Ovary (tissue), 9 donors: ENCODE data around the gene FAP. TPM values are rescaled to one million over a fixed set of nuclear protein-coding genes. Genes with fewer than 3 reads are reported as not detected.

Experiments
- DNase-seq, 5 donors: peaks; one replicate each; pipeline ENCODE4 v3.0.0-alpha.2; 2019 to 2020
- H3K27ac ChIP-seq, 2 donors: fragments of 200-600 bp; one replicate each; pipeline versions ENCODE4 v1.5.1 to v1.8.0; 2019 to 2022
- H3K27me3 ChIP-seq: fragments of 200-600 bp; one replicate; pipeline ENCODE4 v1.8.0; 2022
- H3K36me3 ChIP-seq: fragments of 200-600 bp; sonication (generic); one replicate; pipeline ENCODE4 v1.5.1; 2019
- H3K4me1 ChIP-seq: one replicate; pipeline ENCODE4 v1.8.1; 2013; ENCODE audit warnings: mild to moderate bottlenecking, moderate library complexity; ENCODE audit not compliant: insufficient read depth
- H3K4me3 ChIP-seq: fragments of 200-600 bp; sonication (generic); one replicate; pipeline ENCODE4 v1.5.1; 2017
- H3K9me3 ChIP-seq, 2 donors: fragments of 200-600 bp in 1 of 2; sonication (generic) in 1 of 2; one replicate each; pipeline versions ENCODE4 v1.5.1 to v1.8.1; 2013 to 2019; ENCODE audit warnings: mild to moderate bottlenecking in 1 of 2, moderate library complexity in 1 of 2
- POLR2A ChIP-seq: fragments of 450-650 bp; IDR thresholded peaks from one replicate; pipeline ENCODE4 v1.6.1; 2017; ENCODE audit warnings: antibody characterized with exemption, mild to moderate bottlenecking, moderate library complexity
- WGBS, 3 donors: extraction: QIAGEN DNeasy Blood & Tissue Kit in 1 of 3; methylation state at CpG; one replicate each; pipeline versions ENCODE4 v1.1.5 to v1.1.7; 2013 to 2017; 5-methylcytosine and 5-hydroxymethylcytosine counted together
- intact Hi-C, 4 donors: fragments of 100-400 bp; cut with DNase I; formaldehyde crosslinking; loops; one replicate each; pipeline versions ENCODE4 v1.11.0 to v1.15.1; 2022 to 2023
- polyA plus RNA-seq, 2 donors: library from polyadenylated mRNA; stranded (reverse); fragments of 200-250 nt in 1 of 2; fragments of 350-450 nt in 1 of 2; fragmentation: Illumina TruSeq in 1 of 2; extraction: RNeasy Lipid Tissue Mini Kit (QIAGEN cat#74804) in 1 of 2; gene quantifications; one replicate each; pipeline ENCODE4 v1.2.3, GENCODE V29; 2013 to 2014
- total RNA-seq, 7 donors: library from RNA; depleted of rRNA in 2 of 7; stranded (reverse); fragments of >200 nt in 2 of 7; fragmentation: NEBNext Ultra II Directional in 3 of 7; extraction: Animal tissue kit (Norgen Biotek cat#: 25700) in 3 of 7; gene quantifications; one replicate each; pipeline versions ENCODE4 v1.1.0 to v1.2.4, GENCODE V29; 2016 to 2023
- TF ChIP-seq, protein P1 (sequence below), 3 donors: fragments of 450-650 bp in 2 of 3; fragments of 200-600 bp in 1 of 3; IDR thresholded peaks; one replicate each; pipeline versions ENCODE4 v1.5.1 to v1.8.0; 2016 to 2022; ENCODE audit warnings: antibody characterized with exemption in 3 of 3, mild to moderate bottlenecking in 1 of 3
- donor health status: DM: no; HTN: no; CAD: no; lungs with moderate emphysema.
- donor health status: DM: no; HTN: no; CAD: no.
- donor health status: Bipolar disorder and iron deficiency.
- donor health status: DM: yes; HTN: yes; CAD: no.
- donor health status: DM: no; HTN: no; CAD: no.
- donor health status: DM: yes; HTN: yes; CAD: no.

The FAP gene
- total and polyA plus RNA-seq, 9 donors: 0.76 to 11.6 (median 2.3) TPM

DNA sequence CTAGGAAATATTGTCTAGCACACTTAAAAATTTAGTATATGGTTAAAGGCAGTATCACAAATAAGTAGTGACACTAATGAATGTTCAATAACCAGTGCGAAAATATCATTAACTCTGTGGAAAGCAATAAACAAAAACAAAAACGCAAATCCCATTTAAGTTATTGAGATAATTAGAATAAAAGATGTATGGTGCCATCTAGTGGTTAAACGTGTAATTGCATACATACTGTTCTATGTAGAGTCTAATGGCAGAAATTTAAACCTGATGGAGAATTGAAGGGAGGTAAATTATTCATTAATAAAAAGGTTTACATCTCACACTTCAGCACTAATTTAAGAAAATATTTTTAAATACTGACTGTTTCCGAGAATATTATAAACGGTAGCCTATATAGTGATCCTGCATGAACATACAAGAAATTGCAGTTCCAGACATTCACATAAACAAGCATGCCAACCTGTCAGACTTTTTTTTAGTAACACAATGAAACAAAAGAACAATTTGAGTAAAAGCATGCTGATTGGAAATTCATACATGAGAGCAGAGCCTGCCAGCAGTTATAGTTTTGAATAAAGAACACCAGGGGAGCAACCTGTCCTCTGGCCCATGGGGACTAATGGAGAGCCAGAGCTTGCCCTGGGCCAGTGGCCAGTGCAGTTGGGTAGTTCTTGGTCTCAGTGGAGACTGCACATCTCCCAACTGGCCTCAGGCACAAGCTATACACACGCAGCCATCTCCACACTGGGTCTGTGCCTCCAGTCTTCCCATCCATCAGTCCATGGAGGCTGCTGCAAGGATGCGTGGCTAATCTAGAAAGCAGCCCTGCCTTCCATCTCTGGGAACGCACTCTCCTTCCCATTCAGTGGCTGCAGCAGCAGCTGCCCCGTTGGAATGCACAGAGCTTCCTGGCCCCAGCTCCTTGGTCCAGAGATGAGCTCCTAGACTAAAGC, 119.2 kb downstream of the FAP start:
- intact Hi-C loops: loop anchor here in 1 of 4 donors (5.0 kb wide), 1 partner anchor 117 kb away; no protein-coding TSS in a partner anchor
- WGBS, 3 donors: 27 to 35% (median 32%) methylated on average over 9 of the region's 9 CpGs

More for the DNA sequence above, 119.2 kb downstream of the FAP start:
- DNase-seq: no peak
- Histone ChIP-seq H3K36me3 (no peaks in the 10 kb centered on the region), H3K27ac (no peak overlapping the region), H3K4me3 (no peak overlapping the region), H3K27me3 (no peaks in the 10 kb centered on the region), H3K9me3 (no peaks in the 10 kb centered on the region), H3K4me1 (no peaks in the 10 kb centered on the region)
- TF ChIP-seq POLR2A: no peak
- TF ChIP-seq, protein P1, sequence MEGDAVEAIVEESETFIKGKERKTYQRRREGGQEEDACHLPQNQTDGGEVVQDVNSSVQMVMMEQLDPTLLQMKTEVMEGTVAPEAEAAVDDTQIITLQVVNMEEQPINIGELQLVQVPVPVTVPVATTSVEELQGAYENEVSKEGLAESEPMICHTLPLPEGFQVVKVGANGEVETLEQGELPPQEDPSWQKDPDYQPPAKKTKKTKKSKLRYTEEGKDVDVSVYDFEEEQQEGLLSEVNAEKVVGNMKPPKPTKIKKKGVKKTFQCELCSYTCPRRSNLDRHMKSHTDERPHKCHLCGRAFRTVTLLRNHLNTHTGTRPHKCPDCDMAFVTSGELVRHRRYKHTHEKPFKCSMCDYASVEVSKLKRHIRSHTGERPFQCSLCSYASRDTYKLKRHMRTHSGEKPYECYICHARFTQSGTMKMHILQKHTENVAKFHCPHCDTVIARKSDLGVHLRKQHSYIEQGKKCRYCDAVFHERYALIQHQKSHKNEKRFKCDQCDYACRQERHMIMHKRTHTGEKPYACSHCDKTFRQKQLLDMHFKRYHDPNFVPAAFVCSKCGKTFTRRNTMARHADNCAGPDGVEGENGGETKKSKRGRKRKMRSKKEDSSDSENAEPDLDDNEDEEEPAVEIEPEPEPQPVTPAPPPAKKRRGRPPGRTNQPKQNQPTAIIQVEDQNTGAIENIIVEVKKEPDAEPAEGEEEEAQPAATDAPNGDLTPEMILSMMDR (IDR thresholded peaks at IDR 0.05): peak; percentile 38 to 54 (median 46)

Other genes with a start within 250 kb of the FAP start
- 1 to 10 TPM in 6 of 7 donors, under 1 TPM in 1; 0.71 to 6.5 (median 3.5) TPM for gene DPP4, start 169.2 kb downstream of the FAP start, total RNA-seq
- gene DPP4, start 169.2 kb downstream of the FAP start, polyA plus RNA-seq: 10 to 100 TPM in 1 of 2 donors, 1 to 10 TPM in 1; 3.7 to 46.6 TPM
- gene GCG, start 91.2 kb downstream of the FAP start, total RNA-seq: under 1 TPM in 2 of 7 donors, not detected in 5; 0.23 to 0.24 TPM
- not detected for gene GCG, start 91.2 kb downstream of the FAP start, polyA plus RNA-seq
- 10 to 100 TPM; 12.4 to 16.9 (median 14.4) TPM for gene IFIH1, start 75.2 kb upstream of the FAP start, total RNA-seq
- gene IFIH1, start 75.2 kb upstream of the FAP start, polyA plus RNA-seq: 10 to 100 TPM in 1 of 2 donors, 1 to 10 TPM in 1; 7.6 to 19.7 TPM
- 10 to 100 TPM in 6 of 7 donors, 1 to 10 TPM in 1; 7.2 to 23.3 (median 12.5) TPM for gene GCA, start 100.7 kb upstream of the FAP start, total RNA-seq
- gene GCA, start 100.7 kb upstream of the FAP start, polyA plus RNA-seq: 10 to 100 TPM in 1 of 2 donors, 1 to 10 TPM in 1; 8.8 to 12.5 TPM